Stimulated activated CD4-positive, alpha-beta T cell treated with anti-CD3 and anti-CD28 coated beads, Interleukin-15, amount 100 ng/mL, for 24 hours (primary cell): ENCODE data around the gene ZNF33B.
"Not testable (repeated sequence)": the region's sequence is repeated elsewhere in the genome, so short reads cannot be mapped to it uniquely, and the experiment has no call there.

ENCODE experiments used
- DNase-seq: peaks from one replicate; pipeline ENCODE4 v3.0.0-alpha.2; 2020

Gene ZNF33B

DNA sequence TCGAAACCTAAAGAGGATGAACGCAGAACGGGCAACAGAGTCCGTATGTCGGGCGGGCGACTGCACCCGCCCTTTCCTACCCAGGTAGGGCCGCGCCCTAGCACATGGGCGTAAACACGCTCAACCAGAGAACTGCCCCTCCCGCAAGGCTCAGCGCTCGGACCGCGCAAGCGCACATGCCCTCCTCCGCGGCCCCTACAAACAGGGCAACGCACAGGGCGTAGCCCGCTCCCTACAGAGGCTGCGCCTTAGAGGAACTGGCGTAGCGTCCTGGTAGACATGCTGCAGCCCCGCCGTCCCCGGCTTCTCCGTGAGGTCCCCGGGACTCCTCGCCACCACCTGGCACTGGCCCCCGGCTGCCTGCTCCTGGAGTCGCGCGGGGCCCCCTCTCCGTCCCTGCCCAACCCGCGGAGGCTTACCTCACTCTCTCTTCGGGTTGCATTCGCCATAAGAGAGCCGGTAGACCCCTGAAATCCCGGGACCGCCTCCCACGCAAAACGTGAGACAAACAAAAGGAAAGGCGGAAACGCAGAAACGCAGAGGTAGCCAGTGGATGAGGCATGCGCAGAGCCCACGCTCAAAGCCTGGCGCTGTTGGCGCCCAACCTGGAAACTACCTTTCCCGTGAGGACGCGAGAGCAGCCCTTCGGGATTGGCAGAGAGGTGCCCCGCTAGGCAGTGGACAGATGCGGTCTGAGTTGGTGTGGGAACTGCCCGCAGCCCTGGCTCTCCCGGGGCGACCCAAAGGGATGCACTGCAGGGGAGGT, at the start of gene ZNF33B:
ZNF33B (minus strand) TSS at position 516 of the 766 bp plus-strand sequence. CDS start 1,642 bp downstream, outside the sequence.
- peak; percentile 95 for DNase-seq

DNA sequence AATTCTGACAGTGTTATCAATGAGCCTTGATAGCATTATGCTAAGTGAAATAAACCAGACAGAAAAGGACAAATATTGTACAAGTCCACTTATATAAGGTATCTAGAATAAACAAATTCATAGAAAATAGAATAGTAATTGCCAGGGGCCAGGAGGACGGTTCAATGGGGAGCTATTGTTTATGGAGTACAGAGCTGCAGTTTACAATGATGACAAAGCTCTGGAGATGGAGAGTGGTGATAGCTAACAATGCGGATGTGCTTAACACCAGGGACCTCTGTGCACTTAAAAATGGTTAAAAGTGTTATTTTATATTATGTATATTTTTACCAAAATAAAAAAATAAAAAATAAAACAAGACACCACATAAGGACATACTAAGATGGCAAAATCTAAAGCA, 46.1 kb upstream of the ZNF33B start:
- DNase-seq, result no peak

DNA sequence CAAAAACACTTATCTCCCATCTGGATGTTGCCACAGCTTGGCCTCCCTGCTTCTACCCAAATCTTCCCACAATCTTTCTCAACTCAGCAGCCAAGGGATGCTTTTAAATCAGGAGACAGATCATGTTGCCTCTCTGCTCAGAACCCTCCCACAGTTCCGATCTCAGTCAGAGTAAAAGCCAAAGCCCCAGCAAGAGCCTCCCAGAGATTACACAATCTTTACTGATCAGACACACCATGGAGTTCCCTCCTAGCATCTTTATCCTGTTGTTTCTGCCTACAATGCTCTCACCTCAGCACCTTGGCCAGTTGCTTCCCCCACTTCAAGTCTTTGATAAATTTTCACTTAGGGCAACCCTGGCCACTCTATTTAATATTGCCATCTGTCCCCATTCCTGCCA, 41.9 kb upstream of the ZNF33B start:
- DNase-seq, result no peak

DNA sequence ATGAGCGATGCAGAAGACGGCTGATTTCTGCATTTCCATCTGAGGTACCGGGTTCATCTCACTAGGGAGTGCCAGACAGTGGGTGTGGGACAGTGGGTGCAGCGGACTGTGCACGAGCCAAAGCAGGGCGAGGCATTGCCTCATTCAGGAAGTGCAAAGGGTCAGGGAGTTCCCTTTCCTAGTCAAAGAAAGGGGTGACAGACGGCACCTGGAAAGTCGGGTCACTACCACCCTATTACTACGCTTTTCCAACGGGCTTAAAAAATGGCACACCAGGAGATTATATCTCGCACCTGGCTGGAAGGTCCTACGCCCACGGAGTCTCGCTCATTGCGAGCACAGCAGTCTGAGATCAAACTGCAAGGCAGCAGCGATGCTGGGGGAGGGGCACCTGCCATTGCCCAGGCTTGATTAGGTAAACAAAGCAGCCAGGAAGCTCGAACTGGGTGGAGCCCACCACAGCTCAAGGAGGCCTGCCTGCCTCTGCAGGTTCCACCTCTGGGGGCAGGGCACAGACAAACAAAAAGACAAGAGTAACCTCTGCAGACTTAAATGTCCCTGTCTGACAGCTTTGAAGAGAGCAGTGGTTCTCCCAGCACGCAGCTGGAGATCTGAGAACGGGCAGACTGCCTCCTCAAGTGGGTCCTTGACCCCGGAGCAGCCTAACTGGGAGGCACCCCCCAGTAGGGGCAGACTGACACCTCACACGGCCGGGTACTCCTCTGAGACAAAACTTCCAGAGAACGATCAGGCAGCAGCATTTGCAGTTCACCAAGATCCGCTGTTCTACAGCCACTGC, 27.0 kb upstream of the ZNF33B start:
- not testable (repeated sequence) for DNase-seq

DNA sequence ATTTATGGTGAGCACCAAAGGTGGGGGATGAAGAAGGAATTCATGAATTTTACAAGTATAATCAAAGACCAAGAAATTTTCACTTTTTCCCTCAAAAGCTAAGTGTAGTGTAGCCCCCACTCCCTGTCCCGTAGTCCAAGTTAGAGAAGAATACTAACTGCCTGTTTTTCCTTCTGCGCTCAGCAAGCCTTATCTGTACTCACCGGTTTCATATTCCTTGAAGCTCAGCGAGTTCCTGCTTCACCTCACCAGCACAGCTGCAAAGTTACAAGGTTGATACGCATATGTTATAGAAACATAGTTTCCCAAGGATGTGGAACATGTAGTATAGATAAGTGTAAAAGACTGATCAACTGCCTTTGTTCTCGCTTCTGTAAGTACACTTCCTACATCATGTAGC, 16.0 kb upstream of the ZNF33B start:
- DNase-seq, result no peak

DNA sequence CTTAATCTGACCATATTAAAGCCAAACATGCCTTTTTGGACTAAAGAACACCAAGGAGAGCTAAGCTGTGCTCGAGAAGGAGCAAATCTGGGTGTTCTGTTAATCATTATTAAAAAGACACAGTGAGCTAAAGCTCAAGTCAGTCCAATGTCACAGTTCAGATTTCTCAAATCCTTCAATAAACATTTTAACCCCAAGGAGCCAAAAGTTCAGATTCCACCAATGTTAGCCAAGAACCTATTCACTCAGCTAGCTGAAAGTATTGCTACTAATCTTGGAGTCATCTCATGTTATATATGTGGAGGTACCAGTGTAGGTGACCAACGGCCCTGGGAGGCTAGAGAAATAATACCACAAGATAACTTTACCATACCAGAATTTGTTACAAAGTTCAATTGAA, 14.5 kb upstream of the ZNF33B start:
- DNase-seq, result no peak

DNA sequence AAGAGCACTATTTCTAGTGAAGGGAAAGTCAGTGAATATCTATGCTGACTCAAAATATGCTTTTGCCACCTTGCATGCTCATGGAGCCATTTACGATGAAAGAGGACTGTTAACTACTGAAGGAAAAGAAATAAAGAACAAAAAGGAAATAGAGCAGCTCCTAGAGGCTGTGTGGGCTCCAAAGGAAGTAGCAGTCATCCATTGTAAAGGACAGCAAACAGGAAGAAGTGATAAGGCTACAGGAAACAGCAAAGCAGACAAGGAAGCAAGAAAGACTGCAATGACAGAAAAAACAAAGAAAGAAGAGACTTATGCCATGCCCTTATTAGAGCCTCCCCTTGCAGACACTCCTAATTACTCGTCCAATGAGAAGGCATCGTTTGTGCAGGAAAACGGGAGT, 12.0 kb upstream of the ZNF33B start:
- DNase-seq, result no peak

DNA sequence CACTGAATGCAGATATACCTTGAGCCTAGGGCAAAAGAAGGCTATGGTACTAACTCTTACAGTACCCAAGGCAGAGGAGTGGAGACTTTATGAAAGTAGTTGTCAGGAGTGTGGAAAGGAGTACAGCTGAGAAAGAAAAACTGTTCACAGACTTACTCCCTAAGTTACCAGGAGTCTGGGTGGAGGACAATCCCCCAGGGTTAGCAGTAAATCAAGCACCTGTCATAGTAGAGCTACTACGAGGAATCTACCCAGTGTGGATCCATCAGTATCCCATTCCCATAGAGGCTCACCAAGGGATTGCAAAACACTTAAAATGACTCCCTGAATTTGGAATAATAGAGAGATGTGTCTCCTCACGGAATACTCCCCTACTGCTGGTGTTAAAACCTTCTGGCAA, 10.1 kb upstream of the ZNF33B start:
- DNase-seq, result no peak

DNA sequence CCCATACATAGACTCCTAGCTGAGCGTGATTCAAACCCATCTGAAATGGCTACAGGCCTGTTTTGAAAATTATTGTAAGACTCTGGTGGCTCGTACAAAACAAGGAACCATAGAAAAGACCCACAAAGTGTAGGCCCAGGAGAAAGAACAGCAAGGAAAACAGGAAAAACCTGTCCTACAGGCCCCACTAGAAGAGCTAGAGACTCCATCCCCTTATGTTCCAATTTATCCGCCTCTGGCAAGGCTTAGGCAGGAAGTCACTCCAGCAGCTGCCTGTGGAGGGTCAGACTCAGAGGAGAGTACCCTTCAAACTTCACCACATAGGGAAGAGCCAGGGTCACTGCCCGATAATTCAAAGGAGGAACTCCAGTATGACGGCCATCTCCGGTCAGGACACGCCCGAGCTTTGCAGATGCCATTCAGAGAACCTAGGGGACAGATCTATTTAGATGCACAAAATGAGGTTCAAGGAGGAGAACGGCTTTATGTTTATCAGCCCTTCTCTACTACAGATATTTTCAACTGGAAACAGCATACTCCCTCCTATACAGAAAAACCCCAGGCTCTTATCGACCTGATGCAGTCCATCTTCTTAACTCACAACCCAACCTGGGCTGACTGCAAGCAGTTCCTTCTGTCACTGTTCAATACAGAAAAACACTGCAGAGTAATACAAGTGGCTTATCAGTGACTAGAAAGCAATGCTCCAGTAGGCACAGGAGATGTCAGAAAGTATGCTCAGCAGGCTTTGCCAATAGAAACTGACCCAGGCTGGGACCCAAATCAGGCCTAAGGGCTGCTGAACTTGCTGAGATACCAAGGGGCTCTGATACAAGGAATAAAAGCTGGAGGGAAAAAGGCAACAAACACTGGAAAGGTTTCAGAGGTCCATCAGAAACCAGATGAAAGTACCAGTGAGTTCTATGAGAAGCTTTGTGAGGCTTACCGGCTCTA, 8.6 kb upstream of the ZNF33B start:
- no peak for DNase-seq

DNA sequence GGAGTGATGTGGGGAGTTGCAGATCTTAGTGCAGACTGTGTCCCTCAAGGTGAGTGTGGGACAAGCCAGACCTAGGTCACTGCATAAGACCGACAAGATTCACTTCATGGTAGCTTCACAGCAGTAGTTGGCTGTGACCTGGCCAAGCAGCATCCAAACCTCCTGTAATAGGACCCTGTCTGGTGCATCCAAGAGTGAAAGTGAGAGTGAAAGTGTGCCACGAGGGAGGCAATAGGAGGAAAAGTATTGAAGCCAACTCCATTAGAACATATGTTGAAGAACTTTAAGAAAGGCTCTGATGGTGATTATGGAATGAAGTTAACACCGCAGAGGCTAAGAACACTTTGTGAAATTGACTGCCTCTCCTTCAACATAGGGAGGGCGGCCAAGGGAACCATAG, 7.8 kb upstream of the ZNF33B start:
- DNase-seq, result no peak

DNA sequence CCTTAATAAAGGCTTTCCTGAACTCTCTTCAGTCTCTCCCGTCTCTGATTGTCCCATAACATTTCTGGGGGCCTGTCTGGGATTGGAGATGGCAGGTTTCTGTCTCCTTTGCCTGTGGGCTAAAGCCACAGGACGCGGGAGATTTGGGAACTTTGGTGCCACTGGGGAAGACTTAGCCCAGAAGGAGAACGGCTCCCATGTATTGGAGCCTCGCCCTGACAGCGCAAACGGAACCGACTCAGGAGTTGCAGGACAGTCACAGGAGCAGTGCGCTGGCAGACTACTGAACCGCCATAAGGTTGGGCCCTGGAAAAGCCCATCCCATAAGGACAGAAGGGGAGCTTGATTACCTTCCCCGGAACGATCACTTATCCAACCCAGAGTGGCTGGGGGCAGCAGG, 7.1 kb upstream of the ZNF33B start:
- no peak for DNase-seq

DNA sequence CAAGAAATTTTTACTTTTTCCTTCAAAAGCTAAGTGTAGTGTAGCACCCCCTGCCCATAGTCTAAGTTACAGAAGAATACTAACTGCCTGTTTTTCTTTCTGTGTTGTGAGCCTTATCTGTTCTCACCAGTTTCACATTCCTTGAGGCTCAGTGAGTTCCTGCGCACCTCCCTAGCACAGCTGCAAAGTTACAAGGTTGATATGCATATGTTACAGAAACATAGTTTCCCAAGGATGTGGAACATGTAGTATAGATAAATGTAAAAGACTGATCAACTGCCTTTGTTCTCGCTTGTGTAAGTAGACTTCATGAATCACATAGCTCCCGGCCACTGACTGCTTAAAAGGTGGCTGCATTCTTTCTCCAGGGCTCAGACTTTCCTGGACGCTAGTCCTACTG, 6.7 kb upstream of the ZNF33B start:
- DNase-seq, result no peak

DNA sequence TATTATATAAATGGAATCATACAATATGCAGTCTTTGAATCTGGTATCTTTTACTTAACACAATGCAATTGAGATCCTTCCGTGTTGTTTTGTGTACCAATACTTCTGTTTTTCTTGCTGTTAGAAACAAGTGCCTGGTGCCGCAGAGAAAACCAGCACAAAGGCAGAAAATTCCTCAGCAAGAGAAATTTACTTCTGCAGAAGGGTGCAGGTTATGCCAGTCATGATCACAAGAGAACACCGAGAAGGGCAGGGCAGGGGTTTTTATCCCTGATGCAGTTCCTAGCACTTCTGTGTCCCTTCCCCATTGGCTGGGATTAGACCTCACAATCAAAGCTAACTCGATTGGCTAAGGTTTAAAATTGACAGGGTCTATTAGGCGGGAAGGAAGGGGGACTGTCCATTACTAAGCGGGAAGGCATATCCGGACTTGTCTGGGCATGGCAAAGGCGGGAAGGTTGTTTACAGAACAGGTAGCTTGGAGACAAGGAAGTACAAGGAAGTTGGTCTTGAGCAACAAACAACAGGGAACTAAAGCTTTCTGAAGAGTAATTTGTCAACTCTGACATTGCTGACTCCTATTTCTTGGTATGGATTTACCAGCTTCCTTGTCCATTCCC, 2.4 kb upstream of the ZNF33B start:
- no peak for DNase-seq

DNA sequence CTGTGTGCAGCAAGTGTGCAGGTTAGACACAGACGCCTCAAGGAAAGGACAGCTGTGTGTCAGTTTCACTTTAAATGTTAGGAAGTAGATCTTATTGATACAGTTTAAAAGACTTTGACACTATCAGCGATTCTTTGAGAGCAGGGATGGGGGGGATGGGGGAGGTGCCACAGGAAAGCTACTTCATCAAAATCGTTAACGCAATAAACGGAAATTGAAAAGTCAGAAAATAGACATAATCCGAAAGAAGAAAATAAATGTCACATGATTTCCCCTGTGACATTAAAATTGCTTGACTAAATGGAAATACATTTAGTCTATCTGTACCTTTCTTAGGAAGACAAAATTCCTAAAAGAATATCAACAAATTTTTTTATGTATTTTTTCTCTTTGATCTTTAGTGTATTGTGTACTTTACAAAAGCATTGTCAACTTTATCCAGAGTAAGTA, 476 bp upstream of the ZNF33B start:
- DNase-seq, result peak; percentile 55

DNA sequence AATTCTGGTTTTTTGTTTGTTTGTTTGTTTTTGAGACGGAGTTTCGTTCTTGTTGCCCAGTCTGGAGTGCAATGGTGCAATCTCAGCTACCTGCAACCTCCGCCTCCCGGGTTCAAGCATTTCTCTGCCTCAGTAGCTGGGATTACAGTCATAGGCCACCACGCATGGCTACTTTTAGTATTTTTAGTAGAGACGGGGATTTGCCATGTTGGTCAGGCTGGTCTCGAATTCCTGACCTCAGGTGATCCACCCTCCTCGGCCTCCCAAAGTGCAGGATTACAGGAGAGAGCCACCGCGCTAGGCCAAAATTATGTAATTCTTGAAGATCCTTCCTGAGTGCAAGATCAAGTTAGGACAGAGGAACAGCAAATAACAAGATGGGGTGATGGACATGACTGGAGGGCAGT, 719 bp downstream of the ZNF33B start:
- no peak for DNase-seq

DNA sequence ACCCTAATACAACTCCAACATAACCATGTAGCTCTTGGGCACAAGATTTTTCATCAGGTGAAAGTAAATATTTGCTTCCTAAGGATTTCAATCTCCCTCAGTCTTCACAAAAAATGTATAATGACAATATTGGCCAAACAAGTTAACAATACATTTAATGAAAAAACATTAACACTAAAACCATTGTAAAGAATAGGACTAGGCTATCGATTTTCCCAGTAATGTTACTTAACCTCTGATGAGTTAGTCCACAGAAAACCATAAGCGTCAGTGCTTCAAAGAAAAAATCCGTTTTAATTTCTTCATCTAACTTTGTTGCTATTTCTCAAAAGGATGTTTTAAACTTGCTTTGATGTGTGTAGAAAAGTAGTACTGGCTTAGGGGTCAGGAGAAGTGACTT, 1.2 kb downstream of the ZNF33B start:
- no peak for DNase-seq

DNA sequence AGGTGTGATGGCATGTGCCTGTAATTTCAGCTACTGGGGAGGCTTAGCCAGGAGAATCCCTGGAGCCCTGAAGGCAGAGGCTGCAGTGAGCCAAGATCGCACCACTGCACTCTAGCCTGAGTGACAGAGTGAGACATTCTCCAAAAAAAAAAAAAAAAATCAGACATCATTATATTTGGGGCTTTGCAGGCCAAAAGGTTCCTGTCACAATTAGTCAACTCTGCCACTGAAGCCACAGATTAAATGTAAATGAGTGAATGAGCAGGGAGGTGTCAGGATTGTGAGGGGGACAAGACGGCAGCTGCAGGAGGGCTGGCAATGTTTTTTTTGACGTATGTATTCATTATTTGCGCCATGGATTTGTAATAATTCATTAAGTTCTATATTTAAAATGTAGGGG, 3.3 kb downstream of the ZNF33B start:
- DNase-seq, result no peak

DNA sequence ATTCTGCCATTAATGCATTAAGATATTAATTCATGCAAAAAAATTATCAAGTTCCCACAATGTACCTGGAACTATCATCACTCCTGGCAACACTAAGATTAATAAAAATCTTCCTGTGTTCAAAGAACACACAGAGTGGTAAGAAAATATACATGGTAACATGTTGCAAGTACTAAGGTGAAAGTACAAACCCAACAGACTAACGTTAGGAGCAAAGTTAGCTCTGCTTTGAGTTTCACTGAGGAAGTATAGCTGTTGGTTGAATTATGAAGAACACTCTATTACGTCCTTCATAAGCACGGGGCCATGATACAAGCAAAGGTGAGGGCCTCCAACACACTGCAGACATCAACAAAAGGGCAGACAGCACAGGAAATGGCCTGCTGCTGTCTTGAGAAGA, 5.8 kb downstream of the ZNF33B start:
- no peak for DNase-seq

DNA sequence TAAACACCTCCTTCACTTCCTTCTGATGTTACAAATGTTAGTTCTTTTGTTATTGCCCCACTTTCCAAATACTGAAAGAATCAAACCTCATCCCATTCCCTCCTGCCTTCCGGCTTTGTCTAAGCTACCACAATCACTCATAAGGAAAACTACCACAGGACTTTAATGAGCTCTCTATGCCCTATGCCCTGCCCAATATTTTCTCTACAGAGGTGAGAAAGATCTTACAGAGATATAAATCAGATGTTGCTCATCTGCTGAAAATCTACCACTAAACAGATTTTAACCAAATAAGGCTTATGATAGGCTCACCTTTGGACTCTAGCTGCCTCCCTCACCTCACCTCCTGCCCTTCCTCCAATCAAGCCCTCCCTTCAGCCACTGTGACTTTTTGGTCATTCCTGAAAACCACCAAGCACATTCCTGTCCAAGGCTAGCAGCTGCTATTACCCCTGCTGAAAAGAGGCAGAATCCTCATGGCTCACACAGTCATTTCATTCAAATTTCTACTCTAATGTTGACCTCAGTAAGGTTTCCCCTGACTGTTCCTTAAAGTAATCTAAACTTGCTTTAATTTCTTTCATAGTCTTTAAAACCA, 7.7 kb downstream of the ZNF33B start:
- no peak for DNase-seq

DNA sequence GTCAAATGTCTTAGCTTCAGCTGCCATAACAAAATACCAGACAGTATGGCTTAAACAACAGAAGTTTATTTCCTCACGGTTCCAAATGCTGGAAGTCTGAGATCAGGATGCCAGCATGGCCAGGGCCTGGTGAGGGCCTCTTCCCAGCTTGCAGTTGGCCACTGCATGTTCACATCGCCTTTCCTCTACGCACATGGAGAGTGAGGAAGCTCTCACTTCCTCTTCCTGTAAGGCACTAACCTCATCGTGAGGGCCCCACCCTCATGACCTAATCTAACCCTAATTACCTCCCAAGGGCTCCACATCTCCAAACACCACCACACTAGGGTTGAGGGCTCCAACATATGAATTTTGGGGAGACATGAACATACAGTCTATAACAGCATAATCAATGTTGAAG, 14.4 kb downstream of the ZNF33B start:
- DNase-seq, result no peak

DNA sequence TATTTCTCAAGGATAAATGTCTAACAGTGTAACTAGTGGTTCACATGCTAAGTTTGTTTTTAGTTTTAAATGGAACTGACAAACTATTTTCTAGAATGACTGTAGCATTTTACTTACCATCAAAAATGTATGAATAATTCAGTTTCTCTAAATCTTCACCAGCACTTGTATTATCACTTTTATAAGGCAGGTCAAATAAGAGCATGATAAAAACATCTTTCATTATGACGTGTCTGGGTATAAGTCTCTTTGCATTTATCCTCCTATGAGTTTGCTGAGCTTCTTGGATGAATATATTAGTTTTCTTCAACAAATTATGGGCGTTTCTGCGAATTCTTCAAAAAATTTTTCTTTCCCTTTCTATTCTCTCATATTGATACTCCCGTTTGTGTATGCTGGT, 19.9 kb downstream of the ZNF33B start:
- DNase-seq, result no peak

DNA sequence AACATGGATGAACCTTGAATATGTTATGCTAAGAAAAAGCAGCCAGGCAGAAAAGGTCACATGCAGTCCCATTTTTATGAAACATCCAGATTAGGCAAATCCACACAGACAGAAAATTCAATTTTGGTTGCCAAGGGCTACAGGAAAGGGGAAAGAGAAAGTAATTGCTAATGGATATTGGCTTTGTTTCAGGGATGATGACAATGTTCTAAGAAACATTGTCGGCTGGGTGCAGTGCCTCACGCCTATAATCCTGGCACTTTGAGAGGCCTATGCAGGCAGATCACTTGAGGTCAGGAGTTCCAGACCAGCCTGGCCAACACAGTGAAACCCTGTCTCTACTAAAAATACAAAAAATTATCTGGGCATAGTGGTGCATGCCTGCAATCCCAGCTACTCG, 23.0 kb downstream of the ZNF33B start:
- DNase-seq, result no peak
